HCT116 (cell line): ENCODE measurements around the gene STRIP1. TPM values are rescaled to one million over a fixed set of nuclear protein-coding genes. Genes with fewer than 3 reads are reported as not detected.

Experiments
- ATAC-seq: fragments of 200-7000 bp; cut with Tn5 transposase; 2 replicates; pipeline ENCODE4 v1.9.1; 2020; ENCODE audit warnings: mild to moderate bottlenecking, moderate library complexity
- BruUV-seq: library from RNA; stranded (reverse); fragments of 400-500 nt; replicated peaks from 2 replicates; lab custom pipeline; 2021; lab: Mats Ljungman, UMichigan
- CTCF ChIA-PET: fragments of 300-600 bp; sonication (Branson Sonifier 250); formaldehyde crosslinking; loops from one replicate; lab custom pipeline; 2021; ENCODE audit warnings: antibody characterized with exemption; lab: Charles Lee
- POLR2A ChIA-PET: fragments of 300-600, 350-600 bp; sonication (Branson Sonifier 250); formaldehyde crosslinking; loops from one replicate; lab custom pipeline; 2021; ENCODE audit warnings: antibody characterized with exemption; lab: Charles Lee
- RAD21 ChIA-PET, 2 experiments: fragments of 300-600 bp; sonication (Branson Sonifier 250); formaldehyde crosslinking; loops; one replicate each; lab custom pipeline; 2023; ENCODE audit warnings: low total read pairs in 2 of 2; ENCODE audit not compliant: uncharacterized antibody in 2 of 2, unreplicated experiment in 2 of 2, low non-redundant PET in 1 of 2; lab: Charles Lee
- DNase-seq: peaks from one replicate; pipeline ENCODE4 v3.0.0-alpha.2; 2010; ENCODE audit warnings: low read depth, low spot score
- H2AFZ ChIP-seq: fragments of 200-600 bp; shearing (Covaris generic), sonication (generic); 2 replicates; pipeline ENCODE4 v1.6.1; 2017; ENCODE audit warnings: low read depth, mixed run types, mixed read lengths, antibody characterized with exemption, low read length; ENCODE audit not compliant: poor library complexity, severe bottlenecking
- H3K27ac ChIP-seq: 2 replicates; pipeline ENCODE4 v1.5.1; 2012; ENCODE audit warnings: low read depth, low read length
- H3K27me3 ChIP-seq: fragments of 200-600 bp; sonication (generic); 2 replicates; pipeline ENCODE4 v1.6.1; 2016; ENCODE audit warnings: mixed run types, low read length, mixed read lengths; ENCODE audit not compliant: insufficient read depth
- H3K36me3 ChIP-seq, 2 experiments: fragments of 200-500 bp in 1 of 2; fragments of 200-600 bp in 1 of 2; sonication (Bioruptor generic) in 1 of 2; sonication (generic) in 1 of 2; 2 replicates each; pipeline versions ENCODE4 v1.5.1 to v1.6.1; 2014 to 2016; ENCODE audit warnings: low read length in 2 of 2, inconsistent platforms in 1 of 2, mixed read lengths in 1 of 2, mixed run types in 1 of 2; ENCODE audit not compliant: insufficient read depth in 2 of 2, control insufficient read depth in 1 of 2
- H3K4me1 ChIP-seq, 2 experiments: fragments of 200-600 bp in 1 of 2; sonication (generic) in 1 of 2; 2 replicates each; pipeline versions ENCODE4 v1.5.1 to v1.6.1; 2012 to 2017; ENCODE audit warnings: low read length in 2 of 2, inconsistent platforms in 1 of 2, mild to moderate bottlenecking in 1 of 2, mixed read lengths in 1 of 2, mixed run types in 1 of 2, moderate library complexity in 1 of 2; ENCODE audit not compliant: insufficient read depth in 2 of 2, control insufficient read depth in 1 of 2
- H3K4me2 ChIP-seq: fragments of 200-600 bp; sonication (generic); 2 replicates; pipeline ENCODE4 v1.6.1; 2017; ENCODE audit warnings: mixed run types, low read length, mixed read lengths
- H3K4me3 ChIP-seq, 2 experiments: fragments of 200-600 bp in 1 of 2; sonication (generic) in 1 of 2; replicated peaks in 1 of 2; 2 replicates each; pipeline ENCODE4 v1.5.1; 2011 to 2016; ENCODE audit warnings: low read length in 2 of 2, control low read depth in 1 of 2, low read depth in 1 of 2, mild to moderate bottlenecking in 1 of 2, mixed read lengths in 1 of 2, mixed run types in 1 of 2
- H3K79me2 ChIP-seq: fragments of 200-600 bp; sonication (generic); 2 replicates; pipeline ENCODE4 v1.6.1; 2017; ENCODE audit warnings: mild to moderate bottlenecking, mixed run types, low read length, moderate library complexity, mixed read lengths; ENCODE audit not compliant: insufficient read depth
- H3K9ac ChIP-seq: fragments of 200-600 bp; sonication (generic); 2 replicates; pipeline ENCODE4 v1.6.1; 2016; ENCODE audit warnings: low read length, mixed read lengths
- H3K9me2 ChIP-seq: fragments of 200-600 bp; sonication (generic), shearing (Covaris generic); 2 replicates; pipeline ENCODE4 v1.6.1; 2017; ENCODE audit warnings: mixed run types, mild to moderate bottlenecking, moderate library complexity; ENCODE audit not compliant: insufficient read depth
- H3K9me3 ChIP-seq, 2 experiments: fragments of 200-500 bp in 1 of 2; fragments of 200-600 bp in 1 of 2; sonication (Bioruptor generic) in 1 of 2; sonication (generic) in 1 of 2; 2 replicates each; pipeline ENCODE4 v1.6.1; 2014 to 2017; ENCODE audit warnings: low read length in 2 of 2, mixed read lengths in 2 of 2, inconsistent platforms in 1 of 2, low read depth in 1 of 2, mild to moderate bottlenecking in 1 of 2, mixed run types in 1 of 2, moderate library complexity in 1 of 2; ENCODE audit not compliant: control insufficient read depth in 1 of 2, insufficient read depth in 1 of 2
- H4K20me1 ChIP-seq: fragments of 200-600 bp; sonication (generic), shearing (Covaris generic); 2 replicates; pipeline ENCODE4 v1.6.1; 2017; ENCODE audit warnings: mixed run types, mild to moderate bottlenecking, moderate library complexity; ENCODE audit not compliant: insufficient read depth
- CBX3 ChIP-seq: IDR thresholded peaks from 2 replicates; pipeline ENCODE4 v1.6.1; 2012; ENCODE audit warnings: low read depth
- EZH2 ChIP-seq: fragments of 200-600 bp; sonication (generic); IDR thresholded peaks from 2 replicates; pipeline ENCODE4 v1.6.1; 2017; ENCODE audit warnings: antibody characterized with exemption, mixed run types
- FOSL1 ChIP-seq: IDR thresholded peaks from 2 replicates; pipeline ENCODE4 v1.6.1; 2012; ENCODE audit warnings: low read depth
- SIN3A ChIP-seq: IDR thresholded peaks from 2 replicates; pipeline ENCODE4 v1.6.1; 2012; ENCODE audit warnings: low read depth
- TCF7L2 ChIP-seq: IDR thresholded peaks from 2 replicates; pipeline ENCODE4 v1.7.0; 2011; ENCODE audit warnings: borderline replicate concordance, inconsistent platforms; ENCODE audit not compliant: insufficient read depth, insufficient read length; ENCODE audit errors: extremely low read depth
- ZNF274 ChIP-seq: fragments of 200-500 bp; sonication (Bioruptor generic); IDR thresholded peaks from 2 replicates; pipeline ENCODE4 v1.6.1; 2014; ENCODE audit warnings: mild to moderate bottlenecking, low read depth, low read length, inconsistent platforms
- intact Hi-C: fragments of 100-400 bp; cut with micrococcal nuclease; formaldehyde crosslinking; loops from 2 replicates; pipeline ENCODE4 v1.10.0; 2022
- total RNA-seq: library from RNA; stranded (reverse); gene quantifications from one replicate; pipeline ENCODE4 v1.2.1, GENCODE V29; 2021; ENCODE audit not compliant: unreplicated experiment
- TF ChIP-seq, protein P1 (sequence below), 3 experiments: fragments of 200-600 bp in 1 of 3; sonication (generic) in 1 of 3; IDR thresholded peaks in 2 of 3; conservative IDR thresholded peaks in 1 of 3; 2 replicates each; pipeline ENCODE4 v1.5.1; 2012 to 2017; ENCODE audit warnings: low read depth in 2 of 3, low read length in 2 of 3, antibody characterized with exemption in 1 of 3, borderline replicate concordance in 1 of 3, control low read depth in 1 of 3, mild to moderate bottlenecking in 1 of 3, mixed read lengths in 1 of 3, mixed run types in 1 of 3, moderate library complexity in 1 of 3; ENCODE audit not compliant: insufficient read depth in 1 of 3

Gene STRIP1
- total RNA-seq, 1 experiment from 2014 or later = 33.5 TPM

GRCh38 chr1:109994654-109995053 is 39.8 kb upstream of the STRIP1 start:
- intact Hi-C loops = no loop called here
- RAD21 ChIA-PET = no interaction called here
- ATAC-seq = no peak
- CTCF ChIA-PET = interaction anchor here (0.5 to 5.2 kb wide), 2 partner anchors 11 to 156 kb away, joined by 3 to 28 read pairs; partner anchors contain the start of genes AHCYL1 and SLC6A17
- Histone ChIP-seq H3K4me1 (no peaks in the 10 kb centered on the region; a peak in 1 of 4 replicates), H3K27ac (no peak overlapping the region), H3K9me3 (no peaks in the 10 kb centered on the region), H3K9ac (no peak overlapping the region), H4K20me1 (peaks cover 6% of the 10 kb centered on the region; the same call in 1 of the 2 replicates), H3K27me3 (no peaks in the 10 kb centered on the region), H3K9me2 (no peaks in the 10 kb centered on the region), H2AFZ (no peak overlapping the region), H3K36me3 (peaks cover 0 to 3% of the 10 kb centered on the region in 2 experiments; a peak in 1 of 4 replicates), H3K4me3 (no peak overlapping the region), H3K4me2 (no peak overlapping the region), H3K79me2 (peaks cover 89% of the 10 kb centered on the region)
- BruUV-seq = no TSS peak
- DNase-seq = no peak
- no peak for TF ChIP-seq EZH2
- no peak for TF ChIP-seq ZNF274
- POLR2A ChIA-PET = no interaction called here

DNA sequence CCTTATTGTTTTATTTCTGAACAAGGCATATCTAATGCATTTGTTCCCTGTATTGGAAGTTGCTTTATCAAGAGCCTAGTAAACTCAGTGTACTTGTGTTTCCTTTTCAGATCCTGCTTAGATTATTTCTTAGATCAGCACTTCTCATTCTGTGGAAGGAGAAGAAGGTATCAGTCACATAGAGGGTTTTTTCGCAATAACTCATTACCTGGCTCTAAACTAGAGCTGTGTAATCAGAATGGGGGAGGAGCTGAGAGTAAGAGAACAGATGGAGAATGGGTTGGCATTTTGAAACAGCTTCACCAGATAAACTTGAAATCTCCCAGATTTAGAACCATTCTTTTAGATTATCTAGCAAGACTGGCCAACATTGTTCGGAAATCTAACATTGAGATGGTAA is 38.9 kb upstream of the STRIP1 start:
- H2AFZ ChIP-seq = no peak overlapping the region
- H3K27ac ChIP-seq = no peak overlapping the region
- TF ChIP-seq TCF7L2 = no peak
- TF ChIP-seq, protein P1, sequence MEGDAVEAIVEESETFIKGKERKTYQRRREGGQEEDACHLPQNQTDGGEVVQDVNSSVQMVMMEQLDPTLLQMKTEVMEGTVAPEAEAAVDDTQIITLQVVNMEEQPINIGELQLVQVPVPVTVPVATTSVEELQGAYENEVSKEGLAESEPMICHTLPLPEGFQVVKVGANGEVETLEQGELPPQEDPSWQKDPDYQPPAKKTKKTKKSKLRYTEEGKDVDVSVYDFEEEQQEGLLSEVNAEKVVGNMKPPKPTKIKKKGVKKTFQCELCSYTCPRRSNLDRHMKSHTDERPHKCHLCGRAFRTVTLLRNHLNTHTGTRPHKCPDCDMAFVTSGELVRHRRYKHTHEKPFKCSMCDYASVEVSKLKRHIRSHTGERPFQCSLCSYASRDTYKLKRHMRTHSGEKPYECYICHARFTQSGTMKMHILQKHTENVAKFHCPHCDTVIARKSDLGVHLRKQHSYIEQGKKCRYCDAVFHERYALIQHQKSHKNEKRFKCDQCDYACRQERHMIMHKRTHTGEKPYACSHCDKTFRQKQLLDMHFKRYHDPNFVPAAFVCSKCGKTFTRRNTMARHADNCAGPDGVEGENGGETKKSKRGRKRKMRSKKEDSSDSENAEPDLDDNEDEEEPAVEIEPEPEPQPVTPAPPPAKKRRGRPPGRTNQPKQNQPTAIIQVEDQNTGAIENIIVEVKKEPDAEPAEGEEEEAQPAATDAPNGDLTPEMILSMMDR (IDR thresholded peaks at IDR 0.05 in 2 of 3, conservative IDR thresholded peaks at IDR 0.05 in 1 of 3; ENCODE audit: borderline replicate concordance in 1 of 3, insufficient read depth in 1 of 3, low read depth in 2 of 3, low read length in 2 of 3) = no peak
- no peak for TF ChIP-seq CBX3
- TF ChIP-seq SIN3A = no peak
- TF ChIP-seq FOSL1 = no peak
- ChIA-PET POLR2A (no interaction called here), RAD21 (no interaction called here), CTCF (interaction anchor here (5.2 kb wide), 1 partner anchor 11 kb away, joined by 28 read pairs; the partner anchor contains the start of gene AHCYL1)
- peaks cover 87% of the 10 kb centered on the region for H3K79me2 ChIP-seq
- ATAC-seq (no peak), DNase-seq (no peak)
- H3K4me1 ChIP-seq = no peaks in the 10 kb centered on the region; a peak in 1 of 4 replicates
- no peak overlapping the region for H3K4me2 ChIP-seq
- peaks cover 6% of the 10 kb centered on the region; the same call in 1 of the 2 replicates for H4K20me1 ChIP-seq
- no peak overlapping the region for H3K9ac ChIP-seq
- H3K4me3 ChIP-seq = no peak overlapping the region
- no peaks in the 10 kb centered on the region for H3K9me3 ChIP-seq
- intact Hi-C loops = no loop called here
- H3K27me3 ChIP-seq = no peaks in the 10 kb centered on the region
- peaks cover 0 to 3% of the 10 kb centered on the region in 2 experiments; a peak in 1 of 4 replicates for H3K36me3 ChIP-seq
- no peaks in the 10 kb centered on the region for H3K9me2 ChIP-seq
- no TSS peak for BruUV-seq
